Measurements from ENCODE around the gene FOXD1.
A peak's percentile ranks its signal among the peaks of the same experiment; 100 is the strongest.

Gene FOXD1

GRCh38 chr5:73443829-73444498 lies 4.6 kb downstream of the FOXD1 start:
- TF ChIP-seq CTCF (IDR thresholded peaks at IDR 0.05; ENCODE audit: low read depth, low read length), result no peak
- H3K4me3 ChIP-seq (ENCODE audit: low read depth, low read length), result peak overlapping the region; percentile 95

GRCh38 chr5:73442996-73443627 lies 5.5 kb downstream of the FOXD1 start:
- TF ChIP-seq CTCF (IDR thresholded peaks at IDR 0.05; ENCODE audit: low read depth, low read length), result no peak
- H3K4me3 ChIP-seq (ENCODE audit: low read depth, low read length), result peak overlapping the region; percentile 95; the same call in 1 of the 2 replicates

DNA sequence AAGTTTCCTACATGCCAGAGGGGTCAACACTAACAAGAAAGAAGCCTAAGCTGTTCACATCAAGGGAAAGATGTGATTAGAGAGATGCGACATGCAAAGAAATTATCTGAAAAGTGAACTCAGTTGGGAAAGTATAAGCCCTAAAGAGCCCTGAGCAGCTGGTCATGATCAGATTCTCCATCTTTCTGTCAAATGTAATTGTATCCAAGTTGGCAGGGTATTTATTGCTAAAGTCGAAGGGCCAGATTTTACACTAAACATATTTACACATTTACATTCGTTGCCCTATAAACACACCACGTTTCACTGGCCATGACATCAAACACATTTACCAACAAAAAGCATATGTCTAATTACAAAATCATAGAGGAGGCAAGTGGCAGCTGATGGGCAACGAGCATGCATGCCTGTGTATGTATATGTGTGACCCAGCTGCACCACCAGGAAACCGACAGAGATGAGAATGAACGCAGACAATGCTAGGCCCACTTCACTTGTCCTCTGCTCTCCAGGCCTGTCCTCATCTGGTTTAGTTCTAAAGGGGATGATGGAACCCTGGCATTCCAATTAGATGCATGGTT lies 6.3 kb downstream of the FOXD1 start:
- no peak overlapping the region for H3K4me3 ChIP-seq (ENCODE audit: low read depth, low read length)
- TF ChIP-seq CTCF (IDR thresholded peaks at IDR 0.05; ENCODE audit: low read depth, low read length), result no peak

GRCh38 chr5:73441378-73441777 lies 7.2 kb downstream of the FOXD1 start:
- no peak overlapping the region for H3K4me3 ChIP-seq (ENCODE audit: low read depth, low read length)
- no peak for TF ChIP-seq CTCF (IDR thresholded peaks at IDR 0.05; ENCODE audit: low read depth, low read length)

- TF ChIP-seq CTCF (IDR thresholded peaks at IDR 0.05; ENCODE audit: low read depth, low read length), result no peak
- H3K4me3 ChIP-seq (ENCODE audit: low read depth, low read length), result no peak overlapping the region
Measured at GRCh38 chr5:73440262-73440661, 8.3 kb downstream of the FOXD1 start.

- no peak for TF ChIP-seq CTCF (IDR thresholded peaks at IDR 0.05; ENCODE audit: low read depth, low read length)
- no peak overlapping the region for H3K4me3 ChIP-seq (ENCODE audit: low read depth, low read length)
Measured at GRCh38 chr5:73438645-73439470, 9.7 kb downstream of the FOXD1 start.

Data from WI38 (cell line).